DOHH2 (cell line): ENCODE results near the gene RPP40.

Source experiments
- EZH2phosphoT487 ChIP-seq: fragments of 200-600 bp; sonication (generic); IDR thresholded peaks from 2 replicates; pipeline ENCODE4 v1.6.1; 2017; ENCODE audit warnings: borderline replicate concordance, mild to moderate bottlenecking, antibody characterized with exemption, low read length, moderate library complexity, mixed read lengths
- TF ChIP-seq, protein P1 (sequence below): fragments of 200-600 bp; sonication (generic); IDR thresholded peaks from one replicate; pipeline ENCODE4 v1.5.1; 2014; ENCODE audit warnings: antibody characterized with exemption, mild to moderate bottlenecking, low read depth, low read length; ENCODE audit not compliant: poor library complexity, severe bottlenecking

DNA sequence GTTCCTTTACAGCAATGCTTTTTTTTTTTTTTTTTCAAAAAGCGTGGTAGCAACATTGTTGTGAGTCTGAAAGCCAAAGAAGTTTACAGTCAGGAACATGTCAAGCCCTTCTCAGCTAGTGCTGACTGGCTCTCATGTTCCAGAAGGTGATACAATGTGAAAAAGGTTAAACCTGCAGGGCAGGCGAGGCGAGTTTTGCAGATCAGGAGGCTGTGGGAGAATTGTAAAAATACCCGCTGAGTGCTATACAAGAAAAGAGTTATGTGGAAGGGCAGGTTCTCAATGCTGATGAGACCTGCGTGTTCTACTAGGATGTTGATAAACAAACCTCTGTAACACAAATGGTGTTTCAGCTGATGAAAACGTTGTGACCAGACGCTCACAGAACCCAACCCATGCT, 30.9 kb upstream of the RPP40 start:
- TF ChIP-seq, protein P1, sequence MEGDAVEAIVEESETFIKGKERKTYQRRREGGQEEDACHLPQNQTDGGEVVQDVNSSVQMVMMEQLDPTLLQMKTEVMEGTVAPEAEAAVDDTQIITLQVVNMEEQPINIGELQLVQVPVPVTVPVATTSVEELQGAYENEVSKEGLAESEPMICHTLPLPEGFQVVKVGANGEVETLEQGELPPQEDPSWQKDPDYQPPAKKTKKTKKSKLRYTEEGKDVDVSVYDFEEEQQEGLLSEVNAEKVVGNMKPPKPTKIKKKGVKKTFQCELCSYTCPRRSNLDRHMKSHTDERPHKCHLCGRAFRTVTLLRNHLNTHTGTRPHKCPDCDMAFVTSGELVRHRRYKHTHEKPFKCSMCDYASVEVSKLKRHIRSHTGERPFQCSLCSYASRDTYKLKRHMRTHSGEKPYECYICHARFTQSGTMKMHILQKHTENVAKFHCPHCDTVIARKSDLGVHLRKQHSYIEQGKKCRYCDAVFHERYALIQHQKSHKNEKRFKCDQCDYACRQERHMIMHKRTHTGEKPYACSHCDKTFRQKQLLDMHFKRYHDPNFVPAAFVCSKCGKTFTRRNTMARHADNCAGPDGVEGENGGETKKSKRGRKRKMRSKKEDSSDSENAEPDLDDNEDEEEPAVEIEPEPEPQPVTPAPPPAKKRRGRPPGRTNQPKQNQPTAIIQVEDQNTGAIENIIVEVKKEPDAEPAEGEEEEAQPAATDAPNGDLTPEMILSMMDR = no peak
- no peak for TF ChIP-seq EZH2phosphoT487
